AML-193 (cell line): Measurements from ENCODE around the gene TULP4.
"Not testable (repeated sequence)": the region's sequence is repeated elsewhere in the genome, so short reads cannot be mapped to it uniquely, and the experiment has no call there.

Experiments used
- DNase-seq, 2 experiments: peaks; one replicate each; lab custom pipeline; 2025; lab: John Stamatoyannopoulos, UW

Gene TULP4

GRCh38 chr6:158328952-158329351, 16.7 kb downstream of the TULP4 start:
- no peak for DNase-seq

- no peak for DNase-seq
These were observed 17.3 kb downstream of the TULP4 start for GRCh38 chr6:158329531-158329930.

GRCh38 chr6:158330016-158330415, 17.8 kb downstream of the TULP4 start:
- DNase-seq = no peak

- no peak for DNase-seq
These were observed 20.0 kb downstream of the TULP4 start for GRCh38 chr6:158332237-158332636.

GRCh38 chr6:158333094-158333493, 20.8 kb downstream of the TULP4 start:
- no peak for DNase-seq

DNA sequence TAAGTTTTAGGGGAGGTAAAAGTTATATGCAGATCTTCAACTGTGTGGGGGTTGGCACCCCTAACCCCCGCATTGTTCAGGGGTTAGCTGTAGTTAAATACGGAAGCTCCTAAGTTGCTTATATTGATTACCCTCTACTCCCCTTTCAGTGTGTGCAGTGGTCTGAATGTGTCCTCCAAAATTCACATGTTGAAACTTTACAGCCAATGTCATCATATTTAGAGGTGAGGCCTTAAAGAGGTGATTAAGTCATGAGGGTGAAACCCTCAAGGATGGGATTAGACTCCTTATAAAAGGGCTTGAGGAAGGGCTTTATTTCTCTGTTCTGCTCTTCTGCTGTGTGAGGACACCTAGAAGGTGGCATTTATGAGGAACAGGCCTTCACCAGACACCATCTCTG, 22.3 kb downstream of the TULP4 start:
- DNase-seq = no peak

DNA sequence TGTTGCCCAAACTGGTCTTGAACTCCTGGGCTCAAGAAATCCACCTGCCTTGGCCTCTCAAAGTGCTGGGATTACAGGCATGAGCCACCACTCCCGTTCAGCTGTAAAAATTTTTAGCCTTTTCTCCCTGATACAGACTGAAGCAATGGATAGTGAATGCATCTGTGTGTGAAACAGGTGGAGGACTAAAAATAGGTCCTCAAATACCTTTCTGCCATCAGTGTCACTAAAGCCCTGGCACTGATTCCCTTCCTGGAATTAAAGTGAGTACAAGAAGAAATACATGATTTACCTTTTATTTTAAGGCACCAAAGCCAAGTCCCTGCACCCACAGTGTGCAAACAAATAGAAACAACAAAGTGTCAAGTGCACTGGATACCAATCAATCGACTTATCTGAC, 25.1 kb downstream of the TULP4 start:
- DNase-seq = no peak

- DNase-seq = no peak
These were observed 26.2 kb downstream of the TULP4 start for GRCh38 chr6:158338311-158339112.

- not testable (repeated sequence) for DNase-seq
These were observed 26.9 kb downstream of the TULP4 start for GRCh38 chr6:158339197-158339596.

DNA sequence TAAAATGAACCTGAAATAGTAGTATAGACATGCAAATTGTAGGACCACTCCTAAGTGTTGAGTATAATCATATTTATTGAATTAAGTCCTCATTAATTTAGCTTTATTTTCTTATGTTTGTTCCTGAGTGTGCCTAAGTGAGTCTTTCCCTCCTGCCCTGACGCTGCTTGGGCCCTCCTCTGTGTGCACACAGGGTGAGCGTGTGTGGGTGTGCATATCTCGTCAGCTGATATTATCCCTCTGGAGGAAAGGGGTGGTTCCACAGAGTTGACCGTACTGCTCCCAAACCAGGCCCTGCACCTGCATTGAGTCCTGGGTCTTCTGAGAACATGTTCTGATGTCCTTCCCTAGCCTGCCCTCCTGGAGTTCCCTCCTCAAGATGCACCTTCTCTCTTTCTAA, 28.0 kb downstream of the TULP4 start:
- DNase-seq = no peak

DNA sequence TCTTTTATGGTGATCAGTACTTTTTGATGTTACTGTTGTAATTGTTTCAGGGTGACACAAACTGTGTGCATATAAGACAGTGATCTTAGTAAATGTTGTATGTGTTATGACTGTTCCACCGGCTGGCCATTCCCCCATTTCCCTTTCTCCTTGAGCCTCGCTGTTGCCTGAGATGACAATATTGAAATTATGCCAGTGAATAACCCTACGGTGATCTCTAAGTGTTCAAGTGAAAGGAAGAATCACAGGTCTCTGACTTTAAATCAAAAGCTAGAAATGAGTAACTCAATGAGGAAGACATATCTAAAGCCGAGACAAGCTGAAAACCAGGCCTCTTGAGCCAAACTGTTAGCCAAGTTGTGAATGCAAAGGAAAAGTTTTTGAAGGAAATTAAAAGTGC, 32.3 kb downstream of the TULP4 start:
- no peak for DNase-seq

- not testable (repeated sequence) for DNase-seq
These were observed 33.2 kb downstream of the TULP4 start for GRCh38 chr6:158345444-158345843.

- DNase-seq = no peak
These were observed 35.1 kb downstream of the TULP4 start for GRCh38 chr6:158347335-158347734.

DNA sequence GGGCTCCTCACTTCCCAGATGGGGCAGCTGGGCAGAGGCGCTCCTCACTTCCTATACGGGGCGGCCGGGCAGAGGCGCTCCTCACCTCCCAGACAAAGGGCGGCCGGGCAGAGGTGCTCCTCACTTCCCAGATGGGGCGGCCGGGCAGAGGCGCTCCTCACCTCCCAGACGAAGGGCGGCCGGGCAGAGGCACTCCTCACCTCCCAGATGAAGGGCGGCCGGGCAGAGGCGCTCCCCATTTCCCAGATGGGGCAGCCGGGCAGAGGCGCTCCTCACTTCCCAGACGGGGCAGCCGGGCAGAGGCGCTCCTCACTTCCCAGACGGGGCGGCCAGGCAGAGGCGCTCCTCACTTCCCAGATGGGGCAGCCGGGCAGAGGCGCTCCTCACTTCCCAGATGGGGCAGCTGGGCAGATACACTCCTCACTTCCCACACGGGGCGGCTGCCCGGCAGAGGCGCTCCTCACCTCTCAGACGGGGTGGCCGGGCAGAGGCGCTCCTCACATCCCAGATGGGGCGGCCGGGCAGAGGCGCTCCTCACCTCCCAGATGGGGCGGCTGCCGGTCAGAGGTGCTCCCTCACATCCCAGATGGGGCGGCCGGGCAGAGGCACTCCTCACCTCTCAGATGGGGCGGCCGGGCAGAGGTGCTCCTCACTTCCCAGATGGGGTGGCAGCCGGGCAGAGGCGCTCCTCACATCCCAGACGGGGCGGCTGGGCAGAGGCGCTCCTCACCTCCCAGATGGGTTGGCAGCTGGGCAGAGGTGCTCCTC, 36.7 kb downstream of the TULP4 start:
- DNase-seq = not testable (repeated sequence)

DNA sequence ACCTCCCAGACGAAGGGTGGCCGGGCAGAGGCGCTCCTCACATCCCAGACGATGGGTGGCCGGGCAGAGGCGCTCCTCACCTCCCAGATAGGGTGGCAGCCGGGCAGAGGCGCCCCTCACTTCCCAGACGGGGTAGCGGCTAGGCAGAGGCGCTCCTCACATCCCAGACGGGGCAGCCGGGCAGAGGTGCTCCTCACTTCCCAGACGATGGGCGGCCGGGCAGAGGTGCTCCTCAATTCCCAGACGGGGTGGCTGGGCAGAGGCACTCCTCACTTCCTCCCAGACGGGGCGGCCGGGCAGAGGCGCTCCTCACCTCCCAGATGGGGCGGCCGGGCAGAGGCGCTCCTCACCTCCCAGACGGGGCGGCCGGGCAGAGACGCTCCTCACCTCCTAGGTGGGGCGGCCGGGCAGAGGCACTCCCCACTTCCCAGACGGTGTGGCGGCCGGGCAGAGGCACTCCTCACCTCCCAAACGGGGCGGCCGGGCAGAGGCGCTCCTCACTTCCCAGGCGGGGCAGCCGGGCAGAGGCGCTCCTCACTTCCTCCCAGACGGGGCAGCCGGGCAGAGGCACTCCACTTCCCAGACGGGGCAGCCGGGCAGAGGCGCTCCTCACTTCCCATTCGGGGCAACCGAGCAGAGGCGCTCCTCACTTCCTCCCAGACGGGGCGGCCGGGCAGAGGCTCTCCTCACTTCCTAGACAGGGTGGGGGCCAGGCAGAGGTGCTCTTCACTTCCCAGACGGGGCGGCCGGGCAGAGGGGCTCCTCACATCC, 37.4 kb downstream of the TULP4 start:
- not testable (repeated sequence) for DNase-seq

DNA sequence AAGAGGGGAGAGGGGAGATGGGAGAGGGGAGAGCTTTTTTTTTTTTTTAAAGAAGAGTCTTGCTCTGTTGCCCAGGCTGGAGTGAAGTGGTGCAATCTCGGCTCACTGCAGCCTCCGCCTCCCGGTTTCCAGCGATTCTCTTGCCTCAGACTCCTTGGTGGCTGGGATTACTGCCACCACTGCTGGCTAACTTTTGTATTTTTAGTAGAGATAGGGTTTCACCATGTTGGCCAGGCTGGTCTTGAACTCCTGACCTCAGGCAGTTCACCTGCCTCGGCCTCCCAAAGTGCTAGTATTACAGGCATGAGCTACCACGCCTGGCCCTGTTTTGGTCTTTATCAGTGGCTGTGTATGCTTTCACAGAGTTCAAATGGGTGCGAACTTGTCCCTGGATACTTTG, 38.5 kb downstream of the TULP4 start:
- not testable (repeated sequence) for DNase-seq

GRCh38 chr6:158353883-158354877, 41.9 kb downstream of the TULP4 start:
- no peak for DNase-seq

- DNase-seq = no peak
These were observed 44.6 kb downstream of the TULP4 start for GRCh38 chr6:158356586-158357546.

DNA sequence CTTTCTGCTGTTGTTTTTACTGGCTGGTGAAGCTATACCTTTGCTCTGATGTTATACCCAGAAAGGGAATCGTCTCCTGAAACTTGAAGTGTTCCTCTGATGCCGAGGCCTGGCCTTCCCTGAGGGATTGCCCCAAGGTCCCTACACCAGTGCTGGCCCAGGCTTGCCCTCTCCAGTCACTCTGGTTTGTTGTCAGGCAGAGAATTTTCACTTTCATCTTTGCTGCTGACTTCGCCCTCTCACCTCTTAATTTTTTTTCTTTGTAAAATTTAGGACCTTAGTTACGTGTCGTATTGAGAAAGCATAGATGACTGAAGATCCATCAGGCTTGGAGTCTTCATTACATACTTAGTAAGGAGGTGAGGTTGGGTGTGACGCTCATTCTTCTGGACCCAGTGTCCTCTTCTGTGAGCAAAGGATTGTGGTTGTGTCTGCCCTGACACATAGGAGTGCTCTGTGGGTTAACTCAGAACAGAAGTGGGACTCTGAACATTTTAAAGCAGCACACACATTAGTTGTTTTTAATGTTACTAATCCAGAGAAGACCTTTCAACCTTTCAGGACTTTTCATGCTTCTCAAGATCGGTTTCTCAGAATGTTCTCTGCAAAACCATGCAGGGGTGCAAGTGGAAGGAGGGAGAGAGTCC, 45.4 kb downstream of the TULP4 start:
- no peak for DNase-seq
